Measurements from ENCODE around the gene HTR3C.

DNA sequence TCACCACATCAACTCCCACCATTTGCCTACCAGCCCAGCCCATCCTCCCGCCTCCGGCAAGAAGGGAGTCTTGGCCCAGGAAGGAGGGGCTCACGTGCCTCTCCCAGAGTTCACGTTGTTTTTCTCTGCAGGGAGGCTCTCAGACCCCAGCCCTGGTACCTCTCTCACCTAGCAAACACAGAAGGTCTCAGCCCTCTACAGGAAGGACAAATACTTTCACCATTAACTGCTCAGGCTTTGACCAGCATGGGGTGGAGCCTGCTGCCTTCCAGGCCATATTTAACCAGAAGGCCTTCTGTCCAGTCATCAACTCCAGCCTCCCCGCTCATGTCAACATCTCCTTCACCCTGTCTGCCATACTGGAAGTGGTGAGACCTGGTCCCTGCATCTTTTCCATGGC, 25.0 kb downstream of the HTR3C start:
- TF ChIP-seq, protein P1, sequence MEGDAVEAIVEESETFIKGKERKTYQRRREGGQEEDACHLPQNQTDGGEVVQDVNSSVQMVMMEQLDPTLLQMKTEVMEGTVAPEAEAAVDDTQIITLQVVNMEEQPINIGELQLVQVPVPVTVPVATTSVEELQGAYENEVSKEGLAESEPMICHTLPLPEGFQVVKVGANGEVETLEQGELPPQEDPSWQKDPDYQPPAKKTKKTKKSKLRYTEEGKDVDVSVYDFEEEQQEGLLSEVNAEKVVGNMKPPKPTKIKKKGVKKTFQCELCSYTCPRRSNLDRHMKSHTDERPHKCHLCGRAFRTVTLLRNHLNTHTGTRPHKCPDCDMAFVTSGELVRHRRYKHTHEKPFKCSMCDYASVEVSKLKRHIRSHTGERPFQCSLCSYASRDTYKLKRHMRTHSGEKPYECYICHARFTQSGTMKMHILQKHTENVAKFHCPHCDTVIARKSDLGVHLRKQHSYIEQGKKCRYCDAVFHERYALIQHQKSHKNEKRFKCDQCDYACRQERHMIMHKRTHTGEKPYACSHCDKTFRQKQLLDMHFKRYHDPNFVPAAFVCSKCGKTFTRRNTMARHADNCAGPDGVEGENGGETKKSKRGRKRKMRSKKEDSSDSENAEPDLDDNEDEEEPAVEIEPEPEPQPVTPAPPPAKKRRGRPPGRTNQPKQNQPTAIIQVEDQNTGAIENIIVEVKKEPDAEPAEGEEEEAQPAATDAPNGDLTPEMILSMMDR (conservative IDR thresholded peaks at IDR 0.05; ENCODE audit: low read length): no peak
- TF ChIP-seq EZH2phosphoT487 (IDR thresholded peaks at IDR 0.05; ENCODE audit: borderline replicate concordance): no peak
